Measurements from ENCODE around the gene DGCR8.

The DGCR8 gene

DNA sequence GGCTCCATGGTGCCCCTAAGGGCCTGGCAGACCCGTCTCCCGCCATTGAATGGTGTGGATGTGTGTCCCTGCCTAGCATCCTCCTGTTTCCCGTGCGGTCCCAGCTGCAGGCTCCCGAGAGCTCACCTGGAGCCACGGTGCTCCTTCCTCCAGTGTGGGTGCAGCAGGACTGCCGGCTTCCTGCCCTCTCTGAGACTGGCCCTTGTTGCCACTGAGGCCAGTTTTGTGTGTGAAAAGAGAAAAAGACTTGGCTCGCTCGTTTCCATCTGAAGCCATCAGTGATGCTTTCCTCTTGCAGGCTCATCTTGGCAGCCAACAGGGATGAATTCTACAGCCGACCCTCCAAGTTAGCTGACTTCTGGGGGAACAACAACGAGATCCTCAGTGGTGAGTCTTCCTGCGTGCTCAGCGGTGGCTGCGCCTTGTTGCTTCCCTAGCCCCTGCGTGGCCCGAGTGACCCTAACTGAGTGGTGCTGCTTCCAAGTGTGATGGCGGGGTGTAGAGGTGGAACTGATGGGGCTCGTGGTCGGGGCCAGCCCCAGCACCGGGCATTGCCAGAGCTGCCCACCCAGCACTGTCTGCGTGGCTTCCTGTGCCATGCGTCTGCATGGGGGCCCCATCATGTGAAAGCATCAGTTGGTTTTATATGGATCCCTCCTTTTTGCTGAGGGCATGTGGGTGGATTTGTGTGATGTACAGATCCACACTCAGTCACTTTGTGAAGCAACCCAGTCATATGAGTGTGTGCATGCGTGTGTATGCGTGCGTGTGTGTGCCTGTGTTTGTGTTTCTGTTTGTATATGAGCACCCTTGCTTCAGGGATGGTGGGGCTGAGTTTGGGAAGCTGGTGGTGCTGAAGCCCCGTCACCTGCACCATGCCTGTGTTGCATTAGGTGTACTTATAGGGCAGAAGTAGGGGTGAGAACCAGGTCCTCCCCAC, 36.7 kb upstream of the DGCR8 start:
- Mint-ChIP-seq H3K4me3 (no peak overlapping the region), H3K4me1 (ENCODE audit: low read depth) (no peaks in the 10 kb centered on the region), H3K27me3 (no peaks in the 10 kb centered on the region), H3K27ac (no peak overlapping the region), H3K36me3 (ENCODE audit: low read depth) (peaks cover 96% of the 10 kb centered on the region), H3K9me3 (peaks cover 27% of the 10 kb centered on the region)
- intact Hi-C loops (cut with micrococcal nuclease) = no loop called here

DNA sequence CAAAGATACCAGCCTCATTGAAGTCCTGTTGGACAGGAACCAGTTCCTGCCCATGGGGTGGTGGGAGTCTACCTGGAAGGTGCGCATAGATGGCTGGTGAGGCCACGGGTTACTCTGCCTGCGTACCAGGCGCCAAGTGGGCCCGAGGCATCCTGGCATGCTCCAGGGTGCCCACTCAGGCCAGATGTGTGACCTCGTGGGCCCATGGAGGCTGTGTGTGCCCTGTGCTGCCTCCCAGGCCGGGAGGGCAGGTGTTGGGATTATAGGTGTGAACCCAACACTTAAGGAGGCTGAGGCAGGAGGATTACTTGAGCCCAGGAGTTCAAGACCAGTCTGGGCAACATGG, 36.1 kb upstream of the DGCR8 start:
- H3K27ac Mint-ChIP-seq = no peak overlapping the region
- no peaks in the 10 kb centered on the region for H3K27me3 Mint-ChIP-seq
- no peaks in the 10 kb centered on the region for H3K4me1 Mint-ChIP-seq (ENCODE audit: low read depth)
- no peak overlapping the region for H3K4me3 Mint-ChIP-seq
- intact Hi-C loops (cut with micrococcal nuclease) = no loop called here
- H3K9me3 Mint-ChIP-seq = peaks cover 28% of the 10 kb centered on the region
- H3K36me3 Mint-ChIP-seq (ENCODE audit: low read depth) = peaks cover 97% of the 10 kb centered on the region

DNA sequence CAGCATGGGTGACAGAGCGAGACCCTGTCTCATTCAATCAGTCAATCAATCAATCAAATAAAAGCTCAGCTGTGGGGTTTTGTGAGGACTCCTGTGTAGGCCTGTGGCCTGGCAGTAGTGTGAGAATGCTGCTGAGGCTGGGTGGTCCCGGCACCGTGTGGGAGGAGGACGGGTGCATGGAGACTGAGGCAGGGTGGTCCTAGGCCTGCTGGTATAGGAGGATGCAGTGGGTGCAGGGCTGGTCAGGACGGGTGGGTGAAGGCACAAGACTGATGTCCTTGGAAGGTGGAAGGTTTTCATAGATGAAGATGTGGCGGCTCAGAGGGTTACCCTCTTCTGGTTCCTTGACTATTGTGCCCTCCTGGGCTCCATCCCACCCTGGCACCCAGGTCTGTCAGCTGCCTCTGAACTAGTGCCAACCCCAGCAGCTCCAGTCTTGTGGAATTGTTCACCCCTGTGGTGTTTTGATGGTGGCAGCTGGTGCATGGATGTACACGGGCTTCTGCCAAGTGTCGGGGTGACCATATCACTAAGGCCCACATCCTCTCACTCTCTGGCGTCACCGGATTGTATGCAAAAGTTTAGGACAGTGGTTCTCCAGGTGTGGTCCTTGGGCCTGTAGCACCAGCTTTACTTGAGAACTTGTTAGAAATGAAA, 35.4 kb upstream of the DGCR8 start:
- Mint-ChIP-seq H3K27me3 (no peaks in the 10 kb centered on the region), H3K4me1 (ENCODE audit: low read depth) (no peaks in the 10 kb centered on the region), H3K36me3 (ENCODE audit: low read depth) (peaks cover 97% of the 10 kb centered on the region), H3K9me3 (peaks cover 28% of the 10 kb centered on the region), H3K27ac (no peak overlapping the region), H3K4me3 (no peak overlapping the region)
- intact Hi-C loops (cut with micrococcal nuclease) = no loop called here

DNA sequence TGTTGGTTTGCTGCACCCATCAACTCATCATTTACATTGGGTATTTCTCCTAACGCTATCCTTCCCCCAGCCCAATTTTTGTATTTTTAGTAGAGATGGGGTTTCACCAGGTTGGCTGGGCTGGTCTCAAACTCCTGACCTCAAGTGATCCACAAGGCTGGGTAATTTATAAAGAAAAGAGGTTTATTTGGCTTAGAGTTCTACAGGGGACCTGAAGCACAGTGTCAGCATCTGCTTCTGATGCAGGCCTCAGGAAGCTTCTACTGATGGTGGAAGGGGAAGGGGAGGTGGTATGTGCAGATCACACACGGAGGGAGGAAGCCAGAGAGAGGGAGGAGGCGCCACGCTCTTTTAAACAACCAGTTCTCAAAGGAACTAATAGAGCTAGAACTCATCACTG, 33.3 kb upstream of the DGCR8 start:
- H3K4me3 Mint-ChIP-seq = no peak overlapping the region
- H3K4me1 Mint-ChIP-seq (ENCODE audit: low read depth) = no peaks in the 10 kb centered on the region
- peaks cover 99% of the 10 kb centered on the region for H3K36me3 Mint-ChIP-seq (ENCODE audit: low read depth)
- intact Hi-C loops (cut with micrococcal nuclease) = no loop called here
- no peak overlapping the region for H3K27ac Mint-ChIP-seq
- H3K27me3 Mint-ChIP-seq = no peaks in the 10 kb centered on the region
- peaks cover 28% of the 10 kb centered on the region for H3K9me3 Mint-ChIP-seq

DNA sequence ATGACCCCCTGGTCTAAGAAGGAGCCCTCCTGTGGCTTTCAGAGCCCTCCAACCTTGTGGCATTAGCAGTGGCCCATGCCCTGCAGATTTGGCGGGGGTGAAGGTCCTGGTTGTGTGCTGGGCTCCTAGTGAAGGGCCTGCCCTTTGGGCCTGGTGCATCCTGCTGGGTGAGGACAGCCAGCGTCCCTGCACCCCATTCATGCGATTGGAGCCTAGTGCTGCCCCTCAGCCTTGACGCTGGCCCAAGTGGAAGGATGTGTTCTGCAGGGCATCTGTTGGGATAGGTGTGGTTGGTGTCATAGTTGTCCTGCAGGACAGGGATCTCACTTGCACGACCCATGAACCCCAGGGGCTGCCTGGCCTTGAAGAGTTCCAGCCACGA, 28.1 kb upstream of the DGCR8 start:
- Mint-ChIP-seq H3K27me3 (no peaks in the 10 kb centered on the region), H3K4me1 (ENCODE audit: low read depth) (no peaks in the 10 kb centered on the region), H3K27ac (no peak overlapping the region), H3K36me3 (ENCODE audit: low read depth) (peaks cover 99% of the 10 kb centered on the region), H3K9me3 (peaks cover 15% of the 10 kb centered on the region), H3K4me3 (no peak overlapping the region)
- intact Hi-C loops (cut with micrococcal nuclease) = no loop called here

DNA sequence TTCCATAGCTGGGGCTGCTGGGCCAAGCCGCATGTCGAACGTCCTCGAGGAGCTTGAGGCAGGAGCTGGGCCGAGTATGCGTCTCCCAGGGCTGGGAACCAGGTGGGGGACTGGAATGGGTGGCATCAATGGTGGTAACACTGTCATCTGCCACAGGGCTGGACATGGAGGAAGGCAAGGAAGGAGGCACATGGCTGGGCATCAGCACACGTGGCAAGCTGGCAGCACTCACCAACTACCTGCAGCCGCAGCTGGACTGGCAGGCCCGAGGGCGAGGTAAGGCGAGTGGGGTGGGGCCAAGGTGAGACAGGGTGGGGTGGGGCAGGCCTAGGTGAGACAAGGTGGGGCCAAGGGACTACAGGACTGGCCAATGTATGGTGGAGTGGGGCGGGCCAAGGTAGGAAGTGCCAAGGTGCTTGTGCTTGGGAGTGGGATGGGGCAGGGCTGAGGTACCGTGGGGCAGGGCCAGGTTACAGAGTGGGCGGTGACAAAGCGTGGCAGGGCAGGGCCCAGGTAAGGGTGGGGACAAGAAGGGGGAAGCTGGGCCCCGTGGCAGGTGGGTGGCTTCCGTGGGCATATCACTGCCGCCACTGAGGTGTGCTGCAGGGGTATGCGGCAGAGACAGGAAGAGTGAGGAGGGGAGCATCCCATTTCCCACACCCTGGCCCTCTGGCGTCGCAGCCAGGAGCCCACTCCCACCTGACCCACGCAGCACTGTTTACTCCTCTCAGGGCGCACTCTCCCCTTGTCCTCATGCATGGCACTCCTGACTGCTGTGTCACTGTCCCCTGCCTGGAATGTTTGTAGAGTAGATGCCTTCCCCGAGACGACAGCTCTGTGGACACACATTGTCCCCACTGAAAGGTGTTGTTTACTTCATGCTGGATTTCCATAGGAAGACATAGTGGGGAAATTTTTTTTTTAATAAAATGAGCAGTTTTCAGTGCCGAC, 27.5 kb upstream of the DGCR8 start:
- H3K27ac Mint-ChIP-seq = peak overlapping the region; percentile 8
- peaks cover 99% of the 10 kb centered on the region for H3K36me3 Mint-ChIP-seq (ENCODE audit: low read depth)
- H3K9me3 Mint-ChIP-seq = peaks cover 9% of the 10 kb centered on the region
- H3K4me1 Mint-ChIP-seq (ENCODE audit: low read depth) = no peaks in the 10 kb centered on the region
- H3K4me3 Mint-ChIP-seq = no peak overlapping the region
- H3K27me3 Mint-ChIP-seq = no peaks in the 10 kb centered on the region
- intact Hi-C loops (cut with micrococcal nuclease) = no loop called here

DNA sequence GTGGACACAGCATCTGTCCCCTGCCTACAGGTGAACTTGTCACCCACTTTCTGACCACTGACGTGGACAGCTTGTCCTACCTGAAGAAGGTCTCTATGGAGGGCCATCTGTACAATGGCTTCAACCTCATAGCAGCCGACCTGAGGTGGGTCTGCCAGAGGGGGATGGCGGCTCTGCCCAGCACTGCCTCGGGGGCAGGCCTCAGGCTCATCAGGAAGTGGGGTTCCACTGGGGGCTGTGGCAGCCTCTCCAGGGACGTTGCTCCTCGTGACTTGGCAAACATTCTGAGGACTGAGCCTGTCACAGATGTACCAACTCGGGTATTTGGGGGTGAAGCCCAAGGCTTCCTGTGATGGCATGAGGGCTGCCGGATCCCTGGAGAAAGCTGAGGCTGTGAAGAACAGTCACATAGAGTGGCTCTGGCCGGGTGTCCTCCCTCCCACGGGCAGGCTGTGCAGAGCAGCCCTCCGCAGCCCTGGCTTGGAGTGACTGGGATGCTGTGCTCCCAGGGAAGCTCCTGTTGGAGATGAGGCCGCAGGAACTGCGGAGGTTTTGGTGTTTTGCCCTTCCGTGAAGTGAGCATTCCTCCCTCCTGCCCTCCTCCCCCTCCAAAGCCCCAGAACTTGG, 26.5 kb upstream of the DGCR8 start:
- Mint-ChIP-seq H3K27ac (peak overlapping the region; percentile 8), H3K4me1 (ENCODE audit: low read depth) (no peaks in the 10 kb centered on the region)

DNA sequence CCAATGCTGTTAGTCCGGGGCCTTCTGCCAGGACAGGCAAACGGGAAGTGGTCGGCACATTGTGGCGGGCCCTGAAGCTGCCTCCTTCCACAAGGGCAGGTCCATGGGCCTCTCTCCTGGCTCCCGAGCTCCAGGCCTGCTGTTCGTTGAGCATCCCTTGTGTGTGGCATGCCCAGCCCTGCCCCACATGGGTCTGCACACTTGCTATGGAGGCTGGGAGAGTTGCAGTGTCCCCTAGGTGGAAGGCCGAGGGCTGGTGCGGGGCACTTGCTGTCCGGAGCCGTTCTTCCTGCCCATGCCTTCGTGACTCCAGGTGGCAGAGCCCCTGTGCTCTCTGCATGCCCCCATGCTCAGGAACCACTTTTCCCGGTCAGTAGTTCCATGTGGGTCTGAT, 26.0 kb upstream of the DGCR8 start:
- Mint-ChIP-seq H3K4me3 (no peak overlapping the region), H3K4me1 (ENCODE audit: low read depth) (no peaks in the 10 kb centered on the region), H3K27ac (no peak overlapping the region), H3K36me3 (ENCODE audit: low read depth) (peaks cover 99% of the 10 kb centered on the region), H3K27me3 (no peaks in the 10 kb centered on the region), H3K9me3 (no peaks in the 10 kb centered on the region)
- intact Hi-C loops (cut with micrococcal nuclease) = no loop called here

More for the DNA sequence above, 26.5 kb upstream of the DGCR8 start:
- no peak overlapping the region for H3K4me3 Mint-ChIP-seq
- no peaks in the 10 kb centered on the region for H3K9me3 Mint-ChIP-seq
- no peaks in the 10 kb centered on the region for H3K27me3 Mint-ChIP-seq
- H3K36me3 Mint-ChIP-seq (ENCODE audit: low read depth) = peaks cover 99% of the 10 kb centered on the region
- intact Hi-C loops (cut with micrococcal nuclease) = no loop called here

DNA sequence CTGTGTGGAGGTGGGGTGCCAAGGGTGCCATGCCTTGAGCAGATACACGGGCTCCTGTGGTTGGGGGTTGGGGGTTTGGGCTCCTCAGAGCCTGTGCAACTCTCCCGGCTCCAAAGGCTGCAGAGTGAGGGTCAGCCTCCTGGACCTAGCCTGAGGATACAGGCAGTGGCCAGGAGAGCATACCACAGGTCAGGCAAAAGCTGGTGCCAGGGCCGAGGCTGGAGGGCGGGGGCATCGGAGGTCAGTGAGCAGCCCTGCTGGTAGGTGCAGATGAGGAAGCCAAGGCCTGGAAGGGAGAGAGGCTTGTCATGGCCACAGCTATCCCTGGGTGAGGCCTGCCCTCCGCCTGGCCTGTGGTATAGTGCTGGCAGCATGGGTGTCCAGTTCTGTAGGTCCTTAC, 25.6 kb upstream of the DGCR8 start:
- H3K9me3 Mint-ChIP-seq = no peaks in the 10 kb centered on the region
- peaks cover 99% of the 10 kb centered on the region for H3K36me3 Mint-ChIP-seq (ENCODE audit: low read depth)
- no peak overlapping the region for H3K27ac Mint-ChIP-seq
- H3K27me3 Mint-ChIP-seq = no peaks in the 10 kb centered on the region
- intact Hi-C loops (cut with micrococcal nuclease) = no loop called here
- H3K4me3 Mint-ChIP-seq = no peak overlapping the region
- H3K4me1 Mint-ChIP-seq (ENCODE audit: low read depth) = no peaks in the 10 kb centered on the region

DNA sequence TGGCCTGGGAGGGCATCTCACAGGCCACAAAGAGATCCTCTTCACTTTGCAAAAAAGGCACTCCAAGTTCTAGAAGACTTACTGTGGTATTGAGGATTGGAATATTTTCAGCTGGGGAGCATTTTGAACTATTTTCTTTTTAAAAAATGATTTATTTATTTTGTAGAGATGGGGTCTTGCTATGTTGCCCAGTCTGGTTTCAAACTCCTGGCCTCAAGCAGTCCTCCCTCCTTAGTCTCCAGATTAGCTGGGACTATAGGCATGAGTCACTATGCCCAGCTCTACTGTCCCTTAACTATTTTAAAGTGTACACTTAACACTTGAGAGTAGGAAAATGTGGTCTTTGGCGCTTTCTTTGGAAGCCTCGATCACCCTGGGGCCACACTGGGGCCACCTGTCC, 24.9 kb upstream of the DGCR8 start:
- Mint-ChIP-seq H3K9me3 (no peaks in the 10 kb centered on the region), H3K4me1 (ENCODE audit: low read depth) (no peaks in the 10 kb centered on the region), H3K27ac (no peak overlapping the region), H3K27me3 (no peaks in the 10 kb centered on the region), H3K36me3 (ENCODE audit: low read depth) (peaks cover 99% of the 10 kb centered on the region), H3K4me3 (no peak overlapping the region)
- intact Hi-C loops (cut with micrococcal nuclease) = no loop called here

DNA sequence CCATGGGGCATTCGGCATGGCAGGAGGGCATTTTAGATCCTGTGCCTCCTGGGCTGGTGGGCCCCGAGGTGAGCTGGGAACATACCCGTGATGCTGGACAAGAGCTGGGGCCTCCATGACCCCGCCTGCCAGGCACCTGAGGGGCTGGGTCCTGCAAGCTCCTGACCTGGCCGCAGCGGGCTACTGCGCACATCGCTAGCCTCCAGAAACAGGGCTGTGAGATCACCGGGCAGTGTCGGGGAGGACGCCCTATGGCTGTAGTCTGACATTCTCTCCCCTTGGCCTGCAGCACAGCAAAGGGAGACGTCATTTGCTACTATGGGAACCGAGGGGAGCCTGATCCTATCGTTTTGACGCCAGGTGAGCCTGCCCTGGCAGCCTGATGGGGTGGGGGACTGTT, 24.4 kb upstream of the DGCR8 start:
- H3K4me1 Mint-ChIP-seq (ENCODE audit: low read depth) = no peaks in the 10 kb centered on the region
- H3K27me3 Mint-ChIP-seq = no peaks in the 10 kb centered on the region
- no peak overlapping the region for H3K27ac Mint-ChIP-seq
- intact Hi-C loops (cut with micrococcal nuclease) = no loop called here
- no peak overlapping the region for H3K4me3 Mint-ChIP-seq
- H3K36me3 Mint-ChIP-seq (ENCODE audit: low read depth) = peaks cover 99% of the 10 kb centered on the region
- no peaks in the 10 kb centered on the region for H3K9me3 Mint-ChIP-seq

DNA sequence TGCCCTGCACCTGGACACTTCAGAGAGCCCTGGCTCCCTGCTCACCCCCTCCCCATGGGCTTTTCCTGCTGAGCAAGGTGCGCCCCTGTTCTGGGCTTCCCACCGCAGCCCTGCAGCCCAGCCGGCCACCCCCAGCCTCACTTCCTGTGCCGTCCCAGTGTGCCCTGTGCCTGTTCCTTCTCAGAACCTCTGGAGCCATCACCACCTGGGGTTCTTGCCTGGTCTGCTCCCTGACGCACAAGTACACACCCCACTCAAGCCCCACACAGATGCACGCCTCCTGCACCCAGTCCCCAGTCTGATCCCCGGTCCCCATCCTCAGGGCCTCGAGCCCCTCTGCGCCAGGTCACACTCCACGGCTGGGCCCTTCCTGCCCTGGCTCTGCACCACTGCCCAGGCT, 23.9 kb upstream of the DGCR8 start:
- intact Hi-C loops (cut with micrococcal nuclease) = no loop called here
- no peak overlapping the region for H3K4me3 Mint-ChIP-seq
- no peak overlapping the region for H3K27ac Mint-ChIP-seq
- H3K36me3 Mint-ChIP-seq (ENCODE audit: low read depth) = peaks cover 100% of the 10 kb centered on the region
- no peaks in the 10 kb centered on the region for H3K4me1 Mint-ChIP-seq (ENCODE audit: low read depth)
- H3K9me3 Mint-ChIP-seq = no peaks in the 10 kb centered on the region
- no peaks in the 10 kb centered on the region for H3K27me3 Mint-ChIP-seq

DNA sequence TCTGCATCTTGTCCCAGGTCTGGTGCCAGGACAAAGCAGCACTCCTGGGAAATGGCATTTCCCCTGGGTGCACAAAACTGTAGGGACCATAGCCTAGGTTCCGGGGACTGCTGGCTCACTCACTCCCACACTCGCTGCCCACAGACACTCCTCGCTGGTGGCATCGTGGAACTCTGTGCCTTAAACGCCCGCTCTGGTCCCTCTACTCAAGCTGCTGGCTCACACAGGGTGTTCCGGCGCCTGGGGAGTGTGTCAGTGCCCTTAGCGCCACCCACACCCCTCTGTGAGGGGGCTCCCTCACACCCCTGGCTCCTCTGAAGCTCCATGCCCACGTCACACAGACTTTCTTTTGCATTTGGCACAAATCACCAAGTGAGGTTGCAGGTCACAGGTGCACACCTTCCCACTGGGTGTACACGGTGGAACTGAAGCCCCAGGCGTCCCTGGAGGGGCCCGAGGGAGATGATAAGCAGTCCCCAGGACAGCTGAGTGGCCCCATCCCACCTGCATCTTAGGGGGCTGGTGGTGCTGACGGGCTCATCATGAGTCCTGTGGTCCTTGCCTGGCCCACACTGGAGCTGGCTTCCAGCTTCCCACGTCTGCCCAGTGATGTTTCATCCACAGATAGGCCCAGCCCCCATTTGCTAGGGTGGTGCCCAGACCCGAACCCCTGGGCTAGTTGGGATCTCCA, 23.2 kb upstream of the DGCR8 start:
- no peaks in the 10 kb centered on the region for H3K4me1 Mint-ChIP-seq (ENCODE audit: low read depth)
- H3K9me3 Mint-ChIP-seq = no peaks in the 10 kb centered on the region
- H3K36me3 Mint-ChIP-seq (ENCODE audit: low read depth) = peaks cover 100% of the 10 kb centered on the region
- no peak overlapping the region for H3K4me3 Mint-ChIP-seq
- intact Hi-C loops (cut with micrococcal nuclease) = no loop called here
- no peaks in the 10 kb centered on the region for H3K27me3 Mint-ChIP-seq
- no peak overlapping the region for H3K27ac Mint-ChIP-seq
